ENCODE results near the gene NRXN3.

- TF ChIP-seq EZH2 (IDR thresholded peaks at IDR 0.05) (no peak), EZH2phosphoT487 (IDR thresholded peaks at IDR 0.05) (no peak)
- TF ChIP-seq, protein P1, sequence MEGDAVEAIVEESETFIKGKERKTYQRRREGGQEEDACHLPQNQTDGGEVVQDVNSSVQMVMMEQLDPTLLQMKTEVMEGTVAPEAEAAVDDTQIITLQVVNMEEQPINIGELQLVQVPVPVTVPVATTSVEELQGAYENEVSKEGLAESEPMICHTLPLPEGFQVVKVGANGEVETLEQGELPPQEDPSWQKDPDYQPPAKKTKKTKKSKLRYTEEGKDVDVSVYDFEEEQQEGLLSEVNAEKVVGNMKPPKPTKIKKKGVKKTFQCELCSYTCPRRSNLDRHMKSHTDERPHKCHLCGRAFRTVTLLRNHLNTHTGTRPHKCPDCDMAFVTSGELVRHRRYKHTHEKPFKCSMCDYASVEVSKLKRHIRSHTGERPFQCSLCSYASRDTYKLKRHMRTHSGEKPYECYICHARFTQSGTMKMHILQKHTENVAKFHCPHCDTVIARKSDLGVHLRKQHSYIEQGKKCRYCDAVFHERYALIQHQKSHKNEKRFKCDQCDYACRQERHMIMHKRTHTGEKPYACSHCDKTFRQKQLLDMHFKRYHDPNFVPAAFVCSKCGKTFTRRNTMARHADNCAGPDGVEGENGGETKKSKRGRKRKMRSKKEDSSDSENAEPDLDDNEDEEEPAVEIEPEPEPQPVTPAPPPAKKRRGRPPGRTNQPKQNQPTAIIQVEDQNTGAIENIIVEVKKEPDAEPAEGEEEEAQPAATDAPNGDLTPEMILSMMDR (IDR thresholded peaks at IDR 0.05) = no peak
Measured at GRCh38 chr14:78688503-78688902, 518.3 kb downstream of the NRXN3 start.
